HG03175 (cell line): Measurements from ENCODE around the gene CH25H.
"Not testable (repeated sequence)": the region's sequence is repeated elsewhere in the genome, so short reads cannot be mapped to it uniquely, and the experiment has no call there.

Experiments used
- ATAC-seq: cut with Tn5 transposase; IDR thresholded peaks from one replicate; pipeline ENCODE4 v1.9.1; 2021; ENCODE audit warnings: mild to moderate bottlenecking, moderate library complexity; ENCODE audit not compliant: unreplicated experiment

The CH25H gene

DNA sequence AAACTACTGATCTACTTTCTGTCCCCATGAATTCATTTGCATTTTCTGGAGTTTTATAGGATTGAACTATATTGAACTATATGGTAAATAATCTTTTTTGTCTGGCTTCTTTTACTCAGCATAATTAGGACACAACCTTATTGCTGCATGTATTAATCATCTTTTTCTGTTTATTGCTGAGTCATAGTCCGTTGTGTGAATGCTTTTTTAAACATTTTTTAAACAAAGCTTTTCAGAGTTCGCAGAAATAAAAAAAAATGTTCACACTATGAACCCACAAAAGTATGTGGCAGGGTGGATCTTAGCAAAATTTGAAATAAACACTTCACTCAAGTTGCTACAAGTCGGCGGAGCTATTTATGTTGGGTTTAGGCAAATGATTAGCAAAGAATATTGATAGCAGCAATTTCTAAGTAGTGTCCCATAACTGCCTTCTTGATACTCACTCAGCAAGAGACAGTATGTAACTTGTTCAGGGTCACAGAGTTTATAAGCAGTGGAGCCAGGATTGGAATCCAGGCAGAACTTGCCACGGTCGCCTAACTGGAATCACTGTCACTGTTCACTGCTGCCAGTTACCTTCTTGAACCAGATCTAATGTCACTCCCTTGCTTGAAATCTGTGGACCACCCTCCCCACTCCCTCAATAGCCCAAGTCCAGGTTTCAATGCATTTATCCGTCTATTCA lies 5.6 kb downstream of the CH25H start:
- no peak for ATAC-seq

DNA sequence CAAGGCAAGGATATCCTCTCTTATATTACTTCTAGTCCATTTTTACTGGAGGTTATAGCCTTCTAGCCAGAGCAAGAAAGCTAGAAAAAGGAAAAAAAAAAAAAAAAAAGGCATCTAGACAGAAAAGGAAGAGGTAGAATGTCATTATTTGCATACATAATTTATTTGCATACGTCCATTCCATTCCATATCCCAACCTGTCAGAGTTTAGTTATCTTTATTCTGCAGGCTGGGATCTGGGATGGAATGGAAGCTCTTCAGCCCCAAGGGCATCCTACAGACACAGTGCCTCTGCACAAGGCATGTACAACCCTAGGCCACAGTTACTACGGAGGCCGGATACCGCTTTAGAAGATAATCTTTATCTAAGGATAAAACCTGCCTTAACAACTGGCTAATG lies 9.6 kb downstream of the CH25H start:
- no peak for ATAC-seq

GRCh38 chr10:89191301-89191700 lies 15.8 kb downstream of the CH25H start:
- not testable (repeated sequence) for ATAC-seq

DNA sequence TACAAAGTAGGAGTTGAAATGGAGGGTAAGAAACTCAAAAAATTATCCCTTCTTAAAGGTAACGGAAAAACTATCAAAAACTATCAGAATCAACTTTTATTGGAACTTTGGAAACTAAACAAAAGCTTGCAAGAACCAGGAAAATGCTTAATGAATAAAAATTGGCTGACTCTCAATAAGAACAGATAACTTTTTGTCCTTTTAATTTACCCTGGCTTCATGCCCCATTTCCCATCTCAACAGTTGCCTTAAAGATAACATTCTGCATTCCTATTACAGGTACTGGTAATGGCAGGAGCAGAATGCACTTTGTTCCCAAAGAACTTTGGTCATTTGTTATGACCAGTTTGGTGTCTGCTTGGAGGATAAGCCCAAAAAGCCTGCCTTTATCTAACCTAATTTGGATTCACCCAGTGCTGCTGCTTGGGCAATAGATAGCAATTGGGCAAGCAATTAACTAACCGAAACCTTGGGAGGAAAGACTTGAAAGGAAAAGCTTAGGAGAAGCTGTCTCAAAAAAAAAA lies 17.8 kb downstream of the CH25H start:
- no peak for ATAC-seq

DNA sequence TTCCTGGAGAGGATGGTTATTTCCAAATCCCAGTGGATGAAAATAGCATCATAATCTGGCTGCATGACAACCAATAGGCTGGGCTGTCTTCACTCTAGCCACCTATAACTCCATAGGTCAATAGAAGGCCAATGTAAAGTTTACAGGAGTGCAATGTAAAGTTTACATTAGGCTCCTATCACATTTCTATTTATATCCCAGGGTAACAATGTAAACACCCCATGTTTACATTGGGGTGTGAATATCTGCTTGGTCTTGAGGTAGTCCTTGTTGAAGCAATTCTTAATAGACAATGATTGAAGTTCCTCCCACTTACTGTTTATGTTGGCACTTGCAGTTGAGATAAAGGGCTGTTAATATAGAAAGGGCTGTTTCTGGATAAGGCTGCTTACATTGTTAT lies 21.5 kb downstream of the CH25H start:
- no peak for ATAC-seq

GRCh38 chr10:89184638-89185037 lies 22.5 kb downstream of the CH25H start:
- no peak for ATAC-seq

DNA sequence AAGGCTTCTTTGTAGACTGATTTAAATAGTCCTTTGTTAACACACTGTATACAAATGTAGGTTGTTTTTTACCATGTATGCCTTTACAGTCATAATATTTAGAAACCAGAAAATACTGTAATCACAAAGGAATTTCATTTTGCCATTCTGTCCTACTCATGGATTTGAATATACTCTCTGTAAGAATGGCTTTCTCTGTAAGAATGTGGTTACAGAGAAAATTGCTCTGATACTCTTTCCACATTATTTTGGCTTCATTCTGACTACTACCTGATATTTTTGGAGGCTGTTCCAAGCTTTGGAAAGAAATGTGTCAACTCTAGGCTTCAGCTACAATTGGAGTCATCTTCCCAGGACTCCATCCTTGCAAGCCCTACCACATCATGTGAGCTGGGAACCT lies 23.5 kb downstream of the CH25H start:
- no peak for ATAC-seq

DNA sequence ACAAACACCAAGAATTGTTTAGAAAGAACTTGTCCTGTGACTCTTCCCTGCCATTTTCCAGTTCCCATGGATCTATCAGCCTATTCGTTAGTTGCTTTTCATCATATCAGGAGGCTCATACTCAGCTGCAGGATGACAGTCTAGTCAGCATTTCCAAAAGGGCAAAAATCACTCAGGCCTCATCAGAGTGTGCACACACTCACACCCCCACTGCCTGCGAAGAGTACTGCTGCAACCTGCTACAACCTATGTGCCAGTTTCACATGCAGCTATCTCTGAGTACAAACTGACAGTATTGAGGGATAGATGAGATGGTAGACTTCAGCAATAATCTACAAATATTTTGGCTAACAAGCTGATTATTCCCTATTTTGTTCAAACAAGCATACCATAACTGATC lies 24.2 kb downstream of the CH25H start:
- ATAC-seq: no peak

- no peak for ATAC-seq
Measured at GRCh38 chr10:89175816-89176215, 31.3 kb downstream of the CH25H start.

GRCh38 chr10:89173075-89173474 lies 34.0 kb downstream of the CH25H start:
- no peak for ATAC-seq

- ATAC-seq: no peak
Measured at GRCh38 chr10:89171996-89172395, 35.1 kb downstream of the CH25H start.

- no peak for ATAC-seq
Measured at GRCh38 chr10:89171263-89171872, 35.7 kb downstream of the CH25H start.

- not testable (repeated sequence) for ATAC-seq
Measured at GRCh38 chr10:89168354-89168900, 38.7 kb downstream of the CH25H start.

- no peak for ATAC-seq
Measured at GRCh38 chr10:89167915-89168314, 39.2 kb downstream of the CH25H start.

- no peak for ATAC-seq
Measured at GRCh38 chr10:89165923-89166322, 41.2 kb downstream of the CH25H start.

- ATAC-seq: no peak
Measured at GRCh38 chr10:89164920-89165319, 42.2 kb downstream of the CH25H start.

- ATAC-seq: peak; percentile 19
Measured at GRCh38 chr10:89164080-89164479, 43.0 kb downstream of the CH25H start.

GRCh38 chr10:89163265-89163995 lies 43.7 kb downstream of the CH25H start:
- peak; percentile 98 for ATAC-seq

DNA sequence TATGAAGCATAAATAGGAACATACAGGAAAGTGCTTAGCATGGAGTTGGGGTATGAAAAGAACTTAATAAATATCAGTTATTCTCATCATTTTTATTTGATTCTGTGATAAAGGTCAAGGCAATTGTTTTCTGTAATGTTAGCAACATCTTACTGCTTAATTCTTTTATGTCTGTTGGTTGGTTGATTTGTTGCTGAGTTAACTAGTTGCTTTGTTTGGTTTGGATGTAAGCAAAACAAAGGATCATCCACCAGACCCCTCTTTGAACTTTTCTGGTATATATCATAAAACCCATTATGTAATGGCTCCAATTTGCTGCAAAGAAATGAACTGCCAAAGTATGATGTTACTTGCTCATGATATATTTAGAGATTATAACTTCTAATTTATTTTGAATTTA lies 44.5 kb downstream of the CH25H start:
- ATAC-seq: no peak

GRCh38 chr10:89160339-89160738 lies 46.8 kb downstream of the CH25H start:
- ATAC-seq: no peak

DNA sequence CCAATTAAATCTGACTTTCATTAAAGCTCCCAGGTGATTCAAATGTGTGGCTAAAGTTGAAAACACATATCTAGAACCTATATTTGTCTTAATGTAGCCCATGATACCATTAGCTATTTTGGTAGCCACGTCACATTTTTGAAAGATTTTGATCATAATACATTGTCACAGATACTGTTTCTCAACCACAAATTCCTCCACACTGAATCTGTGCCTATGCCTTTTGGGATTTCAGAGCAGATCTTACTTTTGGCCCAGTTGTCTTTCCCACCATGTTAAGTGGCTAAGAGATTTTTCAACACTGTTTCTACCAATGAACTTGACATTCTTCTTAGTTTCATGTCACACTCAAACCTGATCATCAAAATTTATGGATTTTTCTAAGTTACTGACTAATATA lies 47.4 kb downstream of the CH25H start:
- no peak for ATAC-seq

GRCh38 chr10:89159316-89159715 lies 47.8 kb downstream of the CH25H start:
- no peak for ATAC-seq
